Head of caudate nucleus (tissue), 42 donors: Measurements from ENCODE around the gene MRO.
"Not testable (repeated sequence)": the region's sequence is repeated elsewhere in the genome, so short reads cannot be mapped to it uniquely, and the experiment has no call there.

Experiments used
- DNase-seq, 42 donors: peaks; one replicate each; pipeline versions ENCODE4 v3.0.0 to v3.0.0-alpha.2; 2020 to 2021; ENCODE audit warnings: mixed read lengths in 7 of 42
- intact Hi-C: fragments of 100-400 bp; cut with DNase I; formaldehyde crosslinking; loops from one replicate; pipeline ENCODE4 v1.15.0; 2022

Gene MRO

DNA sequence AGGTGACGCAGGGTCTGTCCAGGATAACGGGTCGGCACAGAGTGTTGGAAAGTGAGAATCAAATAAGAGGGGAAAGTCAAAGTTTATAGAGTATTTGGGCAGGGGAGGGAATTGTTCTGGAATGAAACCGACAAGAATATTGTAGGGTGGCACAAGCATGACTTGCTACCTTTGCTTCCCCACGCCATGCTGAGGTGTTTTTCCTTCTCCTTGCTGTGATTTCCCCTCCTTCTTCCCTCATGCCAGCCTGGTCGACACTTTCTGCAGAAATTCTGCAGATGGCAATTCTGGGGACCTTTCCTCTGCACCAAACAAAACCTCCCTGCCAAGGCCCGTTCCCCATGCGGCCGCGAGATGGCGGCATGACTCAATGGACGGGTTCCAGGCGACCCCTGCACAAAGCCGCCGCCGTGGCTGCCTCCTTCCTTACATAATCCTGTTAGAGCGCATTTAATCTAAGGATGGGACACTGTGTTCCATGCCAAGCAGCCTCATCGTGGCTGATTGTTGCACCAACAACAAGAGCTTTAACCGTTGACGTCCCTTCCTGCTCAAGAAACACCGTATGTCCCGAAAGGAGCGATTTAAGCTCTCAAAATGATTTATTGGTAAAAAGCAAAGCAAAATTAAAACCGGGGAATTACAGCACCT, at the start of gene MRO:
Gene MRO (minus strand): TSS at position 289 of the 651 bp plus-strand sequence. CDS start 10,616 bp downstream, outside the sequence.
- intact Hi-C loops = loop anchor here (5.0 to 10.0 kb wide), 3 partner anchors 57 to 205 kb away; partner anchors contain the start of genes ELAC1 and ME2
- DNase-seq = peak; percentile 83 to 96 (median 90)

- intact Hi-C loops = no loop called here
Measured at GRCh38 chr18:50869150-50869549, 49.3 kb upstream of the MRO start.

GRCh38 chr18:50866765-50867164, 46.9 kb upstream of the MRO start:
- intact Hi-C loops = no loop called here
- peak in 3 of 42 donors; percentile 6 to 34 (median 33) for DNase-seq

More at GRCh38 chr18:50869150-50869549, 49.3 kb upstream of the MRO start:
- peak in 1 of 42 donors; percentile 18 for DNase-seq

DNA sequence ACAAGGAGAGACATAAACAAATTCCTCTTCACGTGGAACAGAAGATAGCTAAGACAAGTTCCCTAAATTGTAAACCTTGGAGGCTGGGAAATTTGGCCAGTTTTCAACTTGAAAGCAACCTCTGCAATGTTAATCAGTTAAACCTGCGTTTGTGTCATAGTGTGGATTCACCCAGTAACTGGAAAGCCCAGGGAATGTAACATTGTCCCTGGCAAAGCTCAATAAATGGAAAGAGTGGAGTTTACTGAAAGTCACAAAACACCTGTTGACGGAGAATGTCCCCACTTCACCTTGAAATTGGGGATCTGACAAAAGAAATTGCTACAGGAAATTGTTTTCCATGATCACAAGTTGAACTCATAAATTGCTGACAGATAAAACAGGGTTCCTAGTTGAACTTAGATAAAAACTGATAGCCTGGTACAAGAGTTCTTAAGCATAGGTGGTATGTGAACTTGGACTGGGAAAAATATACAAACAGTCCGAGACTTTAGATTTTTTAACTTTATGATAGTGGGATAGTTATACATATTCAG, 44.1 kb upstream of the MRO start:
- intact Hi-C loops = no loop called here
- DNase-seq = peak in 1 of 42 donors; percentile 1

GRCh38 chr18:50862401-50862800, 42.6 kb upstream of the MRO start:
- intact Hi-C loops = no loop called here
- DNase-seq = peak in 3 of 42 donors; percentile 6 to 11 (median 9)

GRCh38 chr18:50861617-50862016, 41.8 kb upstream of the MRO start:
- intact Hi-C loops = no loop called here
- no peak for DNase-seq

GRCh38 chr18:50859793-50860555, 40.2 kb upstream of the MRO start:
- intact Hi-C loops = no loop called here

GRCh38 chr18:50857694-50858093, 37.9 kb upstream of the MRO start:
- DNase-seq = no peak
- intact Hi-C loops = no loop called here

More at GRCh38 chr18:50859793-50860555, 40.2 kb upstream of the MRO start:
- no peak for DNase-seq

- DNase-seq, intact Hi-C loops: not testable (repeated sequence)
Measured at GRCh38 chr18:50857166-50857565, 37.4 kb upstream of the MRO start.

DNA sequence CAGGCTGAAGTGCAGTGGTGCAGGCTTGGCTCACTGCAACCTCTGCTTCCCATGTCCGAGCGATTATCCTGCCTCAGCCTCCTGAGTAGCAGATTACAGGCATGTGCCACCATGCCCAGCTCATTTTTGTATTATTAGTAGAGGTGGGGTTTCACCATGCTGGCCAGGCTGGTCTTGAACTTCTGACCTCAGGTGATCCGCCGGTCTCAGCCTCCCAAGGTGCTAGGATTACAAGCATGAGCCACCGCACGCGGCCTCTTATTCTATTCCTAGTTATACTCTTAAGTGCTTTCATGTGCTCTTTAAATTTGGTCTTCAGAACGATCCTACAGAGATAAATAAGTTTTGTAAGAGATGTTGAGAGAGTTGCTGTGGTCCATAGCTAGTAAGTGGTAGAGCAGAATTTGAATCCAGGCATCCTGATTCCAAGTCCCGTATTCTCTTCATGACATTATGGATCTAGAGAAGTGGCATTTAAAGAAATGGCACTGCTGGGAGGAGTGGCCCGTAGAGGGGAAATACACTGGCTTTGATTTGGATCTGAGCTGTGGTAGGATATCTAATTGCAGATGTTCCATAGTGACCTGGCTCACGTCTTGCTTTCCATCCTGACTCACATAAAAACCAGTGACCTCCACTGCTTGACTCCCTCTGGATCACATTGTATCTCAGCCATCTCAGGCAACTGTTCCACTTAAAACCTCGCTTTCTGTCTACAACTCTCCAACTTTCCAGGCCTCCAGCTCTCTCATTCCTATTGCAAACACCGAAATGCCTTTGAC, 36.4 kb upstream of the MRO start:
- DNase-seq = no peak
- intact Hi-C loops = no loop called here

DNA sequence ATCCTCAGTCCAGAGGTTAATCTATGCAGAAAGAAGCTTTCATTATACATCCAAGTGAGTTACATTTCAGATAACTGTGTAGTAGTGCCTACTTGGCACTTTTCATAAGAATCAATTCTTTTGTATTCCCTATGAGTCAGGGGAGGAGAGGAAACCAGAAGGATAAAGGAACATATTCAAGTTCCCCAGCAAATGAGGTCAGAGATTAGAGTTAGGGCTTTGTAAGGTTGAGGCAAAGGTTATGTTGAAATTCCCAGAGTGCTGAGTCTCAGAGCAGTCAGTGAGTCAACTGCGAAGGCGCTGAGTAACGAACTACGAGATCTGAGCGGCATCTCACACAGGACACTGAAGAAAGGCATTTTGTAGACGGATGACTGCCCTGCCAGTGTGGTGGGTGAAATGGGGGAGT, 34.1 kb upstream of the MRO start:
- peak in 3 of 42 donors; percentile 7 to 21 (median 13) for DNase-seq

DNA sequence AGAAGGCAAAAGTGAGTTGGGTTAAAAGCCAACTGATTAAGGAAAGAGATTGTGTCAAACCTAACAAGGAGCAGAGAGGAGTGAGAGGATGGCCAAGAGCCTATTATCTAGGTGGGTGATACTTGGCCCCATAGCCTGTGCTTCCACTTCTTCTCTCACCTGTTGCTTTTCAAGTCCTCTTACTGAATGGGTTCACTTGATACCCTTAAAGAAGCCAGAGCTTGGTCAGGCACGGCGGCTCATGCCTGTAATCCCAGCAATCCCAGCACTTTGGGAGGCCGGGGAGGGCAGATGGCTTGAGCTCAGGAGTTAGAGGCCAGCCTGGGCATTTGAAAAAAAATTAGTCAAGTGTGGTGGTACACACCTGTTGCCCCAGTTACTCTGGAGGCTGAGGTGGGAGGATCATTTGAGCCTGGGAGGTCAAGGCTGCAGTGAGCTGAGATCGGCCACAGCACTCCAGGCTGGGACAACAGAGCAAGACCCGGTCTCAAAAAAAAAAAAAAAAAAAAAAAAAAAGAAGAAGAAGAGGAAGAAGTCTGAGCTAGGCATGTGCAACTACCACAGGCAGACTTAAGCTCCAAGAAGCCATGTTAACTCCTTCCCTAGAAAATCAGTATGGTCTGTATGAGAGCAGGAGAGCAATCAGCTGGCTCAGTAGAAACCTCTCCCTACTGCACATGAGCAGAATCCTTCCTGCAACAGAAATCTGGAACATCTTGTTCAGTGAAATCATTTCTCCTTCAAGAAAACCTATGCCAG, 30.7 kb upstream of the MRO start:
- DNase-seq = no peak
- intact Hi-C loops = no loop called here

More for the DNA sequence above, 34.1 kb upstream of the MRO start:
- intact Hi-C loops = no loop called here

GRCh38 chr18:50849419-50849821, 29.6 kb upstream of the MRO start:
- DNase-seq = no peak
- intact Hi-C loops = no loop called here

DNA sequence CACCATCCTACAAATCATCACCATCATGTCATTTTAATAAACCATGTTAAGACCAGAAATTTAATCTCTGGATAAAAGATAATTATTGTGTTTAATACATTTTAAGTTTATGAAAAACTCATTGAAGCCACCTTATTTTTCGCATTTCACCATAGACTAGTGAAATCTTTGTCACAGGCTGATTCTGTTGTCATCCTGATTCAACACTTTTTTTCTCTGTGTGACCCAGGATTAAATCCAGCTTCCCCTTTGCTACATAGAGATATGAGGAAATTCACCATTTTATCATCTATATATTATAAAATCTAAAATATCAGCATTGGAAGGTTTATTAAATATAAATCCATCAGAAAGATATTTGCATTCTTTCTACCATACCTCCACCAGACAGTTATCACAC, 29.2 kb upstream of the MRO start:
- DNase-seq = no peak
- intact Hi-C loops = no loop called here

- DNase-seq = no peak
- intact Hi-C loops = no loop called here
Measured at GRCh38 chr18:50848061-50848551, 28.3 kb upstream of the MRO start.

DNA sequence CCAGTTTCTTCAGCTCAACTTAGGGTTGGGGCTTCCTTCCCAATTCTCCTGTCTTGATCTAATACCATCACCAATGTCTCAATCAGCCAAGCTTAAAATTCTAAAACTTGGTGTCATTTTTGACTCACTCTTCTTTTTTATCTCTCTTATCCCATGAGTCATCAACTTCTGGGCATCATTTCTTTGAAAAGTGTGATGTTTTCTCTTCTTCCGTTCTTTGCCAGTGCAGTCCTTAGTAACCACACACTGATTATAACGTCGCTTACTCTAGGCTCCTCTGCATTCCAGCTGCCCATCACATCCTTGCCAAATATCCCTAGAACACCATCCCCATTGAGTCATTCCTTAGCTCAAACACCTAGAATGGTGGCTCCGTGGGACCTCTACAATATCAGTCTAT, 27.4 kb upstream of the MRO start:
- intact Hi-C loops = no loop called here
- DNase-seq = no peak

DNA sequence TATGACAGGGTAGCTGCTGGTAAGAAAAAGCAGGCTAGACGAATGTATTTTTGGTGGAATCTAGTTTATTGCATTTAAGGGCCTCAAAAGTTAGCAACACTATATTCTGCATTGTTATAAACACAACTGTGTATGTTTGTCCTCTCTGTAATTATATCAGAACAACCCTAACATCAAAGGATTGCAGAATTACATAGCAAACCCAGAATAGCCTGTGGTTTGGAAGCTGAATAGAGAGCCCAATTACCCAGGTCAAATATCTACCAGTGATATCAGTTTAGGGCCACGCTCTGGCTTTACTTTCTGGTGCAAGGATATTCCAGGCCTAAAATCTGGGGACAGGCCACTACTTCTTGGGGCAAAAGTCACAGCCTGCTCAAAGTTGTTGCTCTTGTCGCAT, 25.1 kb upstream of the MRO start:
- intact Hi-C loops = no loop called here
- DNase-seq = no peak

DNA sequence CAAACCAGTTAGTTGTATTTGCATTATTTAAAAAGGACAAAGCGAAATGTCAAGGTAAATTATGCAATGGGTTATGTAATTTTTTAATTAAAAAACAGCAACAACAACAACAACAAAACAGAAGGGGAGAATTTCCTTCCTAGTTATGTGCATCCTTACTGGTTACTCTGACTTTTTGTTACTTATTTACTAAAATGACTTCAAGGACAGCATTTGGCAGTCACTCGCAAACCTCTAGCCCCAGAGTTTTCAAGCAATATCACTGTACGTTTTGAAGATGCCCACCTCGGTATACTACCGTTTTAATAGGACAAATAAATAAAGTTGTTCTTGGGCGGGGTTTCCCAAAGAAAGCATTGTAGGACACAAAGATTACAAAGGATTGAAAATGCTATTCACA, 24.7 kb upstream of the MRO start:
- intact Hi-C loops = no loop called here
- no peak for DNase-seq

GRCh38 chr18:50842846-50843245, 23.0 kb upstream of the MRO start:
- intact Hi-C loops = no loop called here
- DNase-seq = no peak
